GM12878 (cell line): Measurements from ENCODE around the gene CYB561A3. TPM values are rescaled to one million over a fixed set of nuclear protein-coding genes. Genes with fewer than 3 reads are reported as not detected.

Experiments
- ATAC-seq: fragments of 200-7000 bp; cut with Tn5 transposase; 3 replicates; pipeline ENCODE4 v1.9.1; 2020; ENCODE audit warnings: mild to moderate bottlenecking, moderate library complexity
- BruUV-seq: library from RNA; stranded (reverse); fragments of 400-500 nt; replicated peaks from 2 replicates; lab custom pipeline; 2021; lab: Mats Ljungman, UMichigan
- CTCF ChIA-PET: fragments of 300-600 bp; sonication (Branson Sonifier 250); formaldehyde crosslinking; extraction: SDS; loops from one replicate; lab custom pipeline; 2021; ENCODE audit warnings: inconsistent platforms; lab: Yijun Ruan, JAX
- POLR2A ChIA-PET: fragments of 350-600 bp; formaldehyde crosslinking; extraction: SDS; loops from one replicate; lab custom pipeline; 2021; ENCODE audit warnings: inconsistent platforms; lab: Charles Lee
- RAD21 ChIA-PET: fragments of 300-600 bp; sonication (Branson Sonifier 250); formaldehyde crosslinking; loops from one replicate; lab custom pipeline; 2023; ENCODE audit warnings: antibody characterized with exemption; ENCODE audit not compliant: unreplicated experiment; lab: Charles Lee
- SMC1A ChIA-PET: fragments of 300-600 bp; sonication (Branson Sonifier 250); formaldehyde crosslinking; loops from one replicate; lab custom pipeline; 2023; ENCODE audit not compliant: unreplicated experiment, uncharacterized antibody; lab: Charles Lee
- DNase-seq: peaks from one replicate; pipeline ENCODE4 v3.0.0-alpha.2; 2011; ENCODE audit warnings: low read depth, low spot score
- FAIRE-seq: peaks from 3 replicates; lab custom pipeline; 2011; peaks lifted over from hg19 to GRCh38; lab: Jason Lieb, UNC
- H2AFZ ChIP-seq: 2 replicates; pipeline ENCODE4 v1.6.0; 2011; ENCODE audit warnings: low read depth, low read length, control low read depth; ENCODE audit not compliant: control insufficient read depth
- H3K27ac ChIP-seq: 2 replicates; pipeline ENCODE4 v1.5.1; 2011; ENCODE audit warnings: control low read depth; ENCODE audit not compliant: control insufficient read depth, insufficient read depth
- H3K27me3 ChIP-seq, 2 experiments: replicated peaks in 1 of 2; 2 replicates each; pipeline versions ENCODE4 v1.6.0 to v1.6.1; 2011; ENCODE audit warnings: low read length in 1 of 2; ENCODE audit not compliant: control insufficient read depth in 2 of 2, insufficient read depth in 2 of 2
- H3K36me3 ChIP-seq, 2 experiments: 2 replicates each; pipeline ENCODE4 v1.5.1; 2011; ENCODE audit warnings: low read length in 1 of 2; ENCODE audit not compliant: control insufficient read depth in 2 of 2, insufficient read depth in 2 of 2
- H3K4me1 ChIP-seq: 2 replicates; pipeline ENCODE4 v1.6.1; 2011; ENCODE audit warnings: mild to moderate bottlenecking, low read length, moderate library complexity, mixed read lengths; ENCODE audit not compliant: control insufficient read depth, insufficient read depth
- H3K4me2 ChIP-seq: 2 replicates; pipeline ENCODE4 v1.6.0; 2011; ENCODE audit warnings: control low read depth; ENCODE audit not compliant: control insufficient read depth, insufficient read depth
- H3K4me3 ChIP-seq: fragments of 200-600 bp; sonication (generic); 2 replicates; pipeline ENCODE4 v1.5.1; 2016
- H3K79me2 ChIP-seq: 2 replicates; pipeline ENCODE4 v1.6.0; 2011; ENCODE audit warnings: low read length; ENCODE audit not compliant: control insufficient read depth, insufficient read depth
- H3K9ac ChIP-seq: 2 replicates; pipeline ENCODE4 v1.8.0; 2011; ENCODE audit warnings: low read length, control low read depth, mixed read lengths; ENCODE audit not compliant: control insufficient read depth, insufficient read depth
- H3K9me3 ChIP-seq: replicated peaks from 3 replicates; pipeline ENCODE4 v1.5.1; 2011; ENCODE audit warnings: mild to moderate bottlenecking, low read length; ENCODE audit not compliant: control insufficient read depth, insufficient read depth
- H4K20me1 ChIP-seq: 2 replicates; pipeline ENCODE4 v1.6.0; 2011; ENCODE audit not compliant: control insufficient read depth, insufficient read depth
- CHD4 ChIP-seq: fragments of 200-600 bp; sonication (generic); IDR thresholded peaks from 2 replicates; pipeline ENCODE4 v1.6.1; 2016; ENCODE audit warnings: mild to moderate bottlenecking
- KAT2A ChIP-seq: conservative IDR thresholded peaks from 2 replicates; pipeline ENCODE4 v1.6.1; 2011; ENCODE audit warnings: low read depth, low read length; ENCODE audit not compliant: control insufficient read depth
- MEF2B ChIP-seq: fragments of 450-650 bp; IDR thresholded peaks from 2 replicates; pipeline ENCODE4 v1.6.1; 2018; ENCODE audit warnings: mild to moderate bottlenecking, moderate library complexity; ENCODE audit not compliant: partially characterized antibody, poor library complexity, severe bottlenecking
- NFYA ChIP-seq: IDR thresholded peaks from 2 replicates; pipeline ENCODE4 v1.6.1; 2011; ENCODE audit warnings: low read depth, mild to moderate bottlenecking, low read length, improper control_type of control experiment, borderline replicate concordance
- NR2F1 ChIP-seq: fragments of 450-650 bp; conservative IDR thresholded peaks from 2 replicates; pipeline ENCODE4 v1.6.1; 2017; ENCODE audit warnings: mild to moderate bottlenecking
- POLR2A ChIP-seq: IDR thresholded peaks from 2 replicates; pipeline ENCODE4 v1.6.1; 2011; ENCODE audit warnings: low read depth, mild to moderate bottlenecking, low read length
- POLR2AphosphoS5 ChIP-seq: IDR thresholded peaks from 2 replicates; pipeline ENCODE4 v1.6.1; 2011; ENCODE audit warnings: mild to moderate bottlenecking, low read length, inconsistent platforms
- SREBF2 ChIP-seq: IDR thresholded peaks from 2 replicates; pipeline ENCODE4 v1.6.1; 2012; ENCODE audit warnings: mild to moderate bottlenecking, low read length
- WGBS: methylation state at CpG from one replicate; pipeline ENCODE4 v1.1.6; 2016; ENCODE audit warnings: low lambda C conversion rate; ENCODE audit not compliant: insufficient replicate concordance, insufficient coverage; ENCODE audit errors: missing lambda C conversion rate; 5-methylcytosine and 5-hydroxymethylcytosine counted together
- in situ Hi-C: fragments of 300-500 bp; cut with MboI; formaldehyde crosslinking; loops from 9 replicates; pipeline ENCODE4 v1.14.3; 2018; ENCODE audit warnings: mixed read lengths
- intact Hi-C: fragments of 100-400 bp; cut with micrococcal nuclease; formaldehyde crosslinking; loops from one replicate; pipeline ENCODE4 v1.14.2; 2022; ENCODE audit not compliant: unreplicated experiment
- polyA plus RNA-seq, 11 experiments: library from polyadenylated mRNA; depleted of rRNA in 4 of 11; unstranded in 6 of 11; stranded (reverse) in 5 of 11; fragments of >200 nt; fragmentation: Nextera tagmentation in 4 of 11; fragmentation: Illumina TruSeq in 1 of 11; extraction: Ambion mirVana in 4 of 11; extraction: Trizol in 1 of 11; gene quantifications; 1 replicate in 1 of 11; 2 replicates in 10 of 11; pipeline versions ENCODE4 v1.2.1 to v1.2.3, GENCODE V29; 2011 to 2016; ENCODE audit warnings: inconsistent platforms in 2 of 11, missing spikeins in 2 of 11, low read depth in 1 of 11
- total RNA-seq, 4 experiments: library from RNA; depleted of rRNA in 3 of 4; stranded (reverse); fragments of >200 nt in 3 of 4; fragmentation: Illumina TruSeq in 1 of 4; extraction: Trizol in 1 of 4; gene quantifications; 2 replicates each; pipeline versions ENCODE4 v1.2.1 to v1.2.3, GENCODE V29; 2013 to 2021

The CYB561A3 gene
- total and polyA plus RNA-seq, 10 of the 15 experiments (the other 5 are each of a cell fraction or from before 2014, with no cell fraction given), result 40.1 to 169 (median 74.4) TPM

DNA sequence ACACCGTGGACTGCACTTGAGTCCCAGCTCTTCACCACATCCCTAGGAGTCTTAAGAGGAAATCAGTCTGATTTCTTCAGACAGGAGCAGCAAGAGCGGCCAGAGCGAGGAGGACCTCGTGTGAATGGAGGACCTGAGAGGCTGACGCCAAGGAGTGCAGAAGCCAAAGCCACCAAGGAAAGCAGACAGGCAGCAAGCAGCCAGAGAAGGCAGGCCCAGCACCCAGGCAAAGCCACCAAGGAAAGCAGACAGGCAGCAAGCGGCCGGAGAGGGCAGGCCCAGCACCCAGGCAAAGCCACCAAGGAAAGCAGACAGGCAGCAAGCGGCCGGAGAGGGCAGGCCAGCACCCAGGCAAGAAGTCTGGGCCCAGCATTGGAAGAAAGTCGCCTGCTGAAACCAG is 11.8 kb downstream of the CYB561A3 start:
- Histone ChIP-seq H3K79me2 (no peaks in the 10 kb centered on the region; the same call in none of the 2 replicates), H2AFZ (no peak overlapping the region), H3K36me3 (peaks cover 17 to 20% of the 10 kb centered on the region in 2 experiments), H3K4me2 (no peak overlapping the region), H3K9me3 (no peaks in the 10 kb centered on the region), H3K27ac (no peak overlapping the region), H3K4me3 (no peak overlapping the region), H3K9ac (no peak overlapping the region), H3K27me3 (no peaks in the 10 kb centered on the region), H3K4me1 (no peaks in the 10 kb centered on the region), H4K20me1 (no peaks in the 10 kb centered on the region)
- intact Hi-C loops (no loop called here), in situ Hi-C loops (no loop called here)
- DNase-seq (no peak), FAIRE-seq (no peak), ATAC-seq (no peak)
- 91% methylated on average over 10 of the region's 10 CpGs for WGBS
- TF ChIP-seq CHD4 (no peak), KAT2A (no peak), NR2F1 (no peak), SREBF2 (no peak)
- ChIA-PET CTCF (interaction anchor here (4.5 kb wide), 1 partner anchor 14 kb away, joined by 22 read pairs; no protein-coding TSS in a partner anchor), POLR2A (interaction anchor here (1.5 kb wide), 1 partner anchor 11 kb away, joined by 3 read pairs; no protein-coding TSS in a partner anchor), RAD21 (interaction anchor here (2.3 kb wide), 1 partner anchor 14 kb away, joined by 8 read pairs; no protein-coding TSS in a partner anchor), SMC1A (interaction anchor here (0.7 kb wide), 1 partner anchor 19 kb away, joined by 3 read pairs; no protein-coding TSS in a partner anchor)
- no TSS peak for BruUV-seq

DNA sequence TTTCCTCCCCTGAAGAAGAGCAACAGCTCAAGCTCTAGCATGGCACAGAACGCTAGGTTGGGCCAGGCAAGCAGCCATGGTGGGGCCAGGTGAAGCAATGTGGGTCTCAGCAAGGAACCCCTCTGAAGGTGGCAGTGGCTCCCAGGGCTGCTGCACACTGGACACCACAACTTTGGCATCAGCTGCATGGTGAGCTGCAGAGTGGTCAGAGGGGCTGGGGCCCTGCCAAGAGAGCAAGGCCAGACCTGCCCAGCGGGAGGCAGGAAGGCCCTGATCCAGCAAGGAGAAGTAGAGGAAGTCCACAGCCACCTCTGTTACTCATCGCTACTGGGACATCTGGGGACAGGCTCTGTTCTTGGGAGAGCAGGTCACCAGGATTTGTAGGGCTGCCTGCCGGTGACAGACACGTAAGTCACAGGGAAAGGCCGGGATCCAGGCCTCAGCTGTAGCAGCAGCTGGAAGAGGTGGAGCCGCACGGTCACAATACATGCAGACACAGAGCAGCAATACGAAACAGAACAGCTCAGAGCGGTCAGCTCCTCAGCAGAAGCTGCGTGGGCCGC is 12.4 kb downstream of the CYB561A3 start:
- no TSS peak for BruUV-seq
- H3K4me3 ChIP-seq, result no peak overlapping the region

More for the DNA sequence above, 12.4 kb downstream of the CYB561A3 start:
- Histone ChIP-seq H3K9ac (no peak overlapping the region), H4K20me1 (no peaks in the 10 kb centered on the region), H3K4me2 (no peak overlapping the region), H2AFZ (no peak overlapping the region), H3K27ac (no peak overlapping the region), H3K4me1 (no peaks in the 10 kb centered on the region), H3K9me3 (no peaks in the 10 kb centered on the region), H3K36me3 (peaks cover 17 to 20% of the 10 kb centered on the region in 2 experiments), H3K27me3 (no peaks in the 10 kb centered on the region), H3K79me2 (no peaks in the 10 kb centered on the region; the same call in 1 of the 2 replicates)
- no peak for DNase-seq
- in situ Hi-C loops, result no loop called here
- TF ChIP-seq POLR2AphosphoS5 (no peak), NFYA (no peak), MEF2B (no peak), POLR2A (peak; percentile 42; the same call in 1 of the 2 replicates)
- ChIA-PET SMC1A (interaction anchor here (0.7 to 1.8 kb wide), 2 partner anchors 13 to 20 kb away, joined by 3 to 11 read pairs; no protein-coding TSS in a partner anchor), POLR2A (interaction anchor here (1.5 kb wide), 1 partner anchor 12 kb away, joined by 3 read pairs; no protein-coding TSS in a partner anchor), RAD21 (interaction anchor here (1.6 to 2.3 kb wide), 2 partner anchors 13 to 36 kb away, joined by 7 to 8 read pairs; no protein-coding TSS in a partner anchor), CTCF (interaction anchor here (1.1 to 4.5 kb wide), 4 partner anchors 13 to 86 kb away, joined by 3 to 22 read pairs (median 12); no protein-coding TSS in a partner anchor)
- FAIRE-seq, result no peak
- ATAC-seq, result no peak
- intact Hi-C loops, result no loop called here
- 95% methylated on average over 12 of the region's 12 CpGs for WGBS
